ENCODE results near the gene SARS2.
A peak's percentile ranks its signal among the peaks of the same experiment; 100 is the strongest.

The SARS2 gene

DNA sequence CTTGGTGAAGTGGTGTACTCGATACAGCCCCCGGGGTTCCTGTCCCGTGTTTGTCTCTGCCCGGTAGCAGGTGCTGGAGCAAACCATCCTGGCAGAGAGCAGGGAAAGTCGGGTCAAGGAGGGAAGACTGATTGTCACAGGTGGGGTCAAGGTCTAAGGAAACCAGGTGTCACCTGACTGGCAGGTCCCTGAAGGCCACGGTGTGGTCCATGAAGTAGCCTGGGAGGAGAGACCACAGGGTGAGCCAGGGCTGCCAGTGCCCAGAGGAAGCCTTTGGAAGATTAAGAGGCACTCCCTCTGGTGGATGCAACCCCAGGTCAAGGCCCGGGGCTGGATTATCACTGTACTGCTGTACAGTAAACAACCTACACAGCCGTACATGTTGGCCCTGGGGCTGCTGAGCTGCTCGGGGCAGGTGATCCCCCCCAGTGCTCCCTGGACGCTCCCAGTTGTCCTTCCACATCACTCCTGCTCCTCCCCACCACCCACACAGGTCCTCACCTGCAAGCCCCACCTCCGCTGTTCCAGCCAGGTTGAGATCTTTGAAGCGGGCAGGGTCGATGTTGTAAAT, 12.6 kb downstream of the SARS2 start:
- FAIRE-seq (no peak), DNase-seq (ENCODE audit: low spot score) (peak; percentile 4)

DNA sequence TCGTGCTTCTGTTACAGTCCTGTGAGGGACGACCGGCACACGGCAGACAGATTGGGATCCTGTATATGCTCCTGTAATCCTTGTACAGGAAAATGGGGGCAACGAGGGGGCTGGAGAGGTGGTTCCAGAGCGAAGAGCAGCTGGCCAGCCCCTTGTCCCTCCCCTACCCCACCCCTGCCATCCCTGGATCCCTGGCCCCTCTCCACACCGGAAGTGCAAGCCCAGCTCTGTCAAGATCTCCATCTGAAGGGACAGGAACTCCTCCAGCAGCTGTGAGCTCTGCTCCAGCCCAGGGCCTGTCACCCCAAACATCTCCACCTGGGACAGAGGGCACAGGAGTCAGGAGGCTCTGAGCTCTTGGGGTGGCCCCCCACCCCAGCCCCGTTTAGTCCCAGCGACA, 13.0 kb downstream of the SARS2 start:
- DNase-seq (ENCODE audit: low spot score) (no peak), FAIRE-seq (no peak)

DNA sequence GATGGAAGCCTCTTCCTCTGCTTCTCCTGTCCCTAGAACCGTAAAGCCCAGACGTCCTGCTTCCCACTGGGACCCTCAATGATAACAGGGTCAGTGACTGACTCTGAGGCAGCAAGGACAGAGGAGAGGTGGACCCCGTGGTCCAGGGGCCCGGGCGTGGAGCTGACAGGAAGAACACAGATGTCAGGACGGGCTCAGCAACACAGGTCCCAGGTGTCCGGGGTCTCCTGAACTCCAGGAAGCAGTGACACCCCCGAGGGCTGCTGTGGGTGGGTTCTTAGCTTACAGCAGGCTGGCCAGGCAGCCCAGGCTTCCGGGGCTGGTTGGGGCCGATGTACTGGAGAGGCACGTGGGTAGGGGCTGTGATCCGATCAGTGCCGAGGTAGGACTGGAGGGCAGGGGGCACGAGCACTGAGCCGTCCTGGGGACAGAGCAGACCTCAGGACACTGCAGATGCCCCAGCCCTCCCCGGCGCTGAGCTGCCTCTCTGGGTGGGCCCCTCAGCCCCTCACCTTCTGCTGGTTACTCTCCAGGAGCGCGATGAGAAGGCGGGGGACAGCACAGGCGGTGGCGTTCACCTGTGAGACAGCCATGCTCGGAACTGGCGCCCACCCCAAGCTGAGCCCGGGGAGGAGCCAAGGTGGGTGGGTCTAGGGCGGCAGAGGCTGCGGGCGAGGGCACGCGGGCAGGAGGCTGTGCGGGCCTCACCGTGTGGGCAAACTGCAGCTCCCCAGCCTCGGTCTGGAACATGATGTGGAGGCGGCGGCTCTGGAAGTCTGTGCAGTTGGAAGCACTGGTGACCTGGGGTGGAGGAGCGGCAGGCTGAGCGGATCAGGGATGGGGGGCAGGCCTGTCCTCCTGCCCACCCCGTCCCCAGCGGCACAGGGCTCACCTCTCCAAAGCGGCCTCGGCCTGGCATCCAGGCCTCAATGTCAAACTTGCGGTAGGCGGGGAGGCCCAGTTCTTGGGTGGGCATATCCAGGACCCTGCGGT, 14.9 kb downstream of the SARS2 start:
- DNase-seq (ENCODE audit: low spot score) (no peak), FAIRE-seq (no peak)

DNA sequence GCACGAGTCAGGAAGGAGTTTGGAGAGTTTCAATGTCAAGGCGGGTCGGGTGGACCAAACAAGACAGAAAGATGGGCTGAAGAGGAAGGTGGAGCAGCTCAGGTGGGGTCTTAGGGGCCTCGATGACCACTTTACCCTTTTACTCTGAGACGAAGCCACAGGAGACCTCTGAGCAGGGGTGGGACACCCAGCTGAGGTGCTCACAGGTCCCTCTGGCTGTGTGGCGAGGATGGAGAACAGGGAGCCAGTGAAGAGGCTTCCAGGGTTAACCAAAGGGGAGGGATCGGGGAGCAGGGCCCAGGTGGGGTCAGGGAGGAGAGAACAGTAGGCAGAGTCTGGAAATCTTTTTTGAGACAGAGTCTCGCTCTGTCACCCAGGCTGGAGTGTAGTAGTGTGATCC, 16.6 kb downstream of the SARS2 start:
- DNase-seq (ENCODE audit: low spot score) (no peak), FAIRE-seq (no peak)

DNA sequence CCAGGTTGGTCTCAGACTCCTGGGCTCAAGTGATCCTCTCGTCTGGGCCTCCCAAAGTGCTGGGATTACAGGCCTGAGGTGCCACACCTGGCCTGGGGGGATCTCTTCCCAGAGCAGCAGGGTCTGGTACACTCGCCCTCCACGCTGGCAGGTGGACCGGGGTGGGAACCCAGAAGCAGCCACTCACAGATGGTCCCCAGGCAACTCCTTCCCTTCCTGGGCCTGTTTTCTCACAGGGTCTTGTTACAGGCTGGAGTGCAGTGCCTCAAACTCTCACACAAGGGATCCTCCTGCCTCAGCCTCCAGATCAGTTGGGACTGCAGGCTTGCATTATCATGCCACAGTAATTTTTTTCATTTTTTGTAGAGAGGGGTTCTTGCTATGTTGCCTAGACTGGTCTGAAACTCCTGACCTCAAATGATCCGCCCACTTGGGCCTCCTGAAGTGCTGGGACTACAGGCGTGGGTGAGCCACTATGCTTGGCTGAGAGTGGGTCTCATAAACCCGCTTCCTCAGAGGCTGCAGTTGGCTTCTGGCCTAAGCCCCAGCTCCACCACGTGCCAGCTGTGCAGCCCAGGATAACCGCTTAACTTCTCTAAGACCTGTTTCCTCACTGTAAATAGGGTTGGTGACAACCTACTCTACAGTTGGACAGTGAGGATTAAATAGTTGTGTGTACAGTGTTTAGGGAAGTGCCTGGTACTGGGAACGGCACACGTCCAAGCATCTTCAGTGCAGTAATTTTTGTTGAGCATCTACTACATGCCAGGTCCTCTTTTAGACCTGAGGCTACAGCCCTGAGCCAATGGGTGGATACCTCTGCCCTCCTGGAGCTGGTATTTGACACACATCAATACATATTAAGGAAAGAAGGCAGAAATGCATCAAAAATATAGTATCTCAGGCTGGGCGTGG, 17.7 kb downstream of the SARS2 start:
- FAIRE-seq, result no peak
- no peak for DNase-seq (ENCODE audit: low spot score)

DNA sequence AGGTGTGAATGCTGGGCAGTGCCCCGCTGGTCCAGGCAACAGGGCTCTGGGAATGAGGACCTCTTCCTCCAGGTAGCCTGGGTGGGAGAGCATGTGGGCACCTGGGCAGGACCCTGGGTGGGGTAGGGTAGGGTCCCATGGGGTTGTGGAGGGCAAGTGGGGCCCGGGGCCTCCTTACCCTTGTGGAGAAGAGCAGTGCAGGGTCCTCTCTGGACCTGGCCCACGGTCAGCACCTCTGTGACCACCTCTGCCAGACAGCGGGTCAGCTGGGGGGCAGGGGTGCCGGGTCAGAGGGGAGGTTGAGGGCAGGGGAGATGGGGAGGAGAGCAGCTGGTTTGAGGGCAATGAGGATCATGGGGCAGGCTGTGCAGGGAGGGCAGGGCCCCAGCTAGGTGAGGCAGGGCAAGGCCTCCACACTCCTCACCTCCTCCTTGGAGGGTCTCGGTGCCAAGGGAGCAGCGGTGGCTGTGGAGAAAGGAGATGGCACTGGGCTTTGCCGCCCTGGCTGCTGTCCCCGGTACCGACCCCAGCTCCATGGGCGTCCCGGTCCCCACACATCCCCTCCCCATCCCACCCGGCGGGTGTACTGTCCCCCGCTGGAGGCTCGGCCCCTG, 19.1 kb downstream of the SARS2 start:
- FAIRE-seq (no peak), DNase-seq (ENCODE audit: low spot score) (no peak)

DNA sequence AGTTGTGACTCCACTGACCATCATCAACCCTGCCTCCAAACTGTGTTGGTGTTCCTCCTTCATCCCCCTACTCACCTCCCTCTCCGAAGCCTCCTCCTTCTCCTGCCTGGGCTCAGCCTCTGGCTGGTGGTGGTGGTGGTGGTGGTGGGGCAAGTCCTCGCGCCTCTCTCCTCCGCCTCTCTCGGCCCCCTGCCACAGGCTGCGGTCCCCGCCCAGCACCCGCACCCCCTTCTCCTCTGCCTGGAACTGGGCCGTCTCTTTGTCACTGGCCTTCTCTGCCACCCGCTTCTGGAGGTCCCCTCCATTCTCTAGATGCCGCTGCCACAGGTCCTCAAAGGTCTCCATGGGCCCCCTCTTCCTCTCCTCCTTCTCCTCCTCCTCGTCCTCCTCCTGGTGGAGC, 20.1 kb downstream of the SARS2 start:
- DNase-seq (ENCODE audit: low spot score), result no peak
- FAIRE-seq, result no peak

DNA sequence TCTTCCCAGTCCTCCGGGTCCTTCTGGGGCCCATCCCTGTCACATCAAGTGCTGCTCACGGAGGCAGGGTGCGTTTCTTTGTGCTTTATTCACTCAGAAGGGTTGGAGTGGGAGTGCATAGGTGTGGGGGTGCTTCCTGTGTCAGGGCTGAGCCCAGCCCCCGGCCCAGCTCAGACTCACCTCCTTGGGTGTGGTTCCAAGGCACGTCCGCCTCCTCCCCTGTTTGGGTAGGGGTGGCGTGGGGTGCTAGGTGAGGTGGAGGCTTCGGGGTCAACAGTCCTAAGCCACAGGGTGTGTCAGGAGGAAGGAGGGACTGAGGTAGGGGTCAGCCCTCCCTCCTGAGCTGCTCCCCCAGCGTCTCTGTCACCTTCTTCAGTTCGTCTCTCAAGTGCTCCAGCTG, 21.7 kb downstream of the SARS2 start:
- FAIRE-seq (no peak), DNase-seq (ENCODE audit: low spot score) (no peak)

DNA sequence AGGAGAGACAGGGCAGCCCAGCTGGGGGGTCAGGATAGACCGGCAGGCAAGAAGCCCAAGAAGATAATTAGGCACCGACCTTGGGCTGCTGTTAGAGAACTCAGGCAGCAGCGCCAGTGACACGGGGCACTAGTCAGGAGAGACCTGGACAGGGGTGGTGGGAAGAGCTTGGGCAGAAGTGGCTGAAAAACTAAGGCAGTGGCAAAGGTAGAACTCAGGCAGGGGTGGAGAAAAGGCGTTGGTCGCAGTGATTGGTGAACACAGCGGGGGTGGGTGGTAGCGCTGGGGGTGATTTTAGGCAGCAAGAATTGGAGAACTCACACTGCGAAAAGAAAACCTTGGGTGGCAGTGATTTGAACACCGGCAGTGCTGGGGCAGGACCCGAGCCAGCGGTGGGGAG, 22.9 kb downstream of the SARS2 start:
- DNase-seq (ENCODE audit: low spot score), result no peak
- no peak for FAIRE-seq

DNA sequence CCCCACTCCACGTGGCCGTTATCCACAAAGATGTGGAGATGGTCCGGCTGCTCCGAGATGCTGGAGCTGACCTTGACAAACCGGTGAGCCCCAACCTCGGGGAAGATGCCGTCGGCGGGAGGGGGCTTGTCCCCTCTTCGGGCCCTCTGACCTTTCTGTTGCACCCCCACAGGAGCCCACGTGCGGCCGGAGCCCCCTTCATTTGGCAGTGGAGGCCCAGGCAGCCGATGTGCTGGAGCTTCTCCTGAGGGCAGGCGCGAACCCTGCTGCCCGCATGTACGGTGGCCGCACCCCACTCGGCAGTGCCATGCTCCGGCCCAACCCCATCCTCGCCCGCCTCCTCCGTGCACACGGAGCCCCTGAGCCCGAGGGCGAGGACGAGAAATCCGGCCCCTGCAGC, 23.3 kb downstream of the SARS2 start:
- no peak for DNase-seq (ENCODE audit: low spot score)
- no peak for FAIRE-seq

DNA sequence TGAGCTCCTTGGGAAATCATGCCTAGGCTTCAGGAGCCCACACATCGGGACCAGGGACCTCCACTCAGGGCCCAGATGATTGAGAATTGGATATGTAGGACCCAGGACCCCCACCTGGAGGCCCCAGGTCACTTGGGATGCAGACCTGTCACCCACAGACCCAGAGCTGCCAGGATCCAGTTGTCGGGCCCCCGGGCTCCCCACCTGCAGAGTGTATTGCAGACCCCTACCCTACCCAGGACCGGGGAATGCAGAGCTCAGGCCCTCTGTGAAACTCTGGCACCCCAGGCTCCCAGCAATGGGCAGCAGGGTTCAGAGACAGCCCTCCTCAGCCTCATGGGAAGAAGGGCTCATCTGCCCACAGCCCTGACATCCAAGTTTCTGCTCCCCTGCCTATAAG, 24.9 kb downstream of the SARS2 start:
- FAIRE-seq, result no peak
- DNase-seq (ENCODE audit: low spot score), result no peak

DNA sequence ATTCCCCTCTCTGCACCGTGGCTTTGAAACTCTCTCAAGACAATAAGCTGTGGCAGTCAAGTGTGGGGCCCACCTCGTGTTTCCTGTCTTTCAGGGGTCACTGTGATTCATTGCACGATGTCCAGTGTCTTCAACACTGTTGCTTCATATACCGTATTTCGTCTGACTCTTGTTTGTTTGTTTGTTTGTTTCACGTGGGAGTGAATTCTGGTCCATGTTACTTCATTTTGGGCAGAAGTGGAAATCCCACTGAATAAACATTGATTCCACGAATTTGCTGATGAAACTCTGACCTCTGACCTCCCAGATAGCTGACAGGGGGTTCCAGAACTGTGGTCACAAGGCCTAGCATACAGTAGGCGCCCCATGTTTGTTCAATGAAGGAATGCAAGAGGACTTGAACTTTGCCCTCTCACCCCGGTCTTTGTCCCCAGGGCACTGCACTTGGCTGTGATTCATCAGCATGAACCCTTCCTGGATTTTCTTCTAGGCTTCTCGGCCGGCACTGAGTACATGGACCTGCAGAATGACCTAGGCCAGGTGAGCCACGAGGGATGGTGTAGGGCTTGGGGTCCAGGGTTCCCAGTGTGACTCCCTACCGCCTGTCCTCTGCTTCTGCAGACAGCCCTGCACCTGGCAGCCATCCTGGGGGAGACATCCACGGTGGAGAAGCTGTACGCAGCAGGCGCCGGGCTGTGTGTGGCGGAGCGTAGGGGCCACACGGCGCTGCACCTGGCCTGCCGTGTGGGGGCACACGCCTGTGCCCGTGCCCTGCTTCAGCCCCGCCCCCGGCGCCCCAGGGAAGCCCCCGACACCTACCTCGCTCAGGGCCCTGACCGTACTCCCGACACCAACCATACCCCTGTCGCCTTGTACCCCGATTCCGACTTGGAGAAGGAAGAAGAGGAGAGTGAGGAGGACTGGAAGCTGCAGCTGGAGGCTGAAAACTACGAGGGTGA, 25.7 kb downstream of the SARS2 start:
- no peak for DNase-seq (ENCODE audit: low spot score)
- FAIRE-seq, result no peak

DNA sequence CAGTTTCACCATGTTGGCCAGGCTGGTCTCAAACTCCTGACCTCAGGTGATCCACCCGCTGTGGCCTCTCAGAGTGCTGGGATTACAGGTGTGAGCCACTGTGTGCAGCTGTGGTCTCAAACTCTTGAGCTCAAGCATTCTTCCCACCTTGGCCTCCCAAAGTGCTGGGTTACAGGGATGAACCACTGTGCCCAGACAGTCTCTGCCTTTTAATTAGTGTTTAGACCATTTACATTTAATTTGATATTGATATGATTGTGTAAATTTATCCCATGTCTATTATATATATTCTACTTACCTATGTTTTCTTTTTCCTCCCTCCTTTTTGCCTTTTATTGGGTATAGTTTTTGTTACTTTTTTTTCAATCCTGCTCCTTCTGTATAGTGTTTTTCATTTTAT, 28.9 kb downstream of the SARS2 start:
- no peak for FAIRE-seq

DNA sequence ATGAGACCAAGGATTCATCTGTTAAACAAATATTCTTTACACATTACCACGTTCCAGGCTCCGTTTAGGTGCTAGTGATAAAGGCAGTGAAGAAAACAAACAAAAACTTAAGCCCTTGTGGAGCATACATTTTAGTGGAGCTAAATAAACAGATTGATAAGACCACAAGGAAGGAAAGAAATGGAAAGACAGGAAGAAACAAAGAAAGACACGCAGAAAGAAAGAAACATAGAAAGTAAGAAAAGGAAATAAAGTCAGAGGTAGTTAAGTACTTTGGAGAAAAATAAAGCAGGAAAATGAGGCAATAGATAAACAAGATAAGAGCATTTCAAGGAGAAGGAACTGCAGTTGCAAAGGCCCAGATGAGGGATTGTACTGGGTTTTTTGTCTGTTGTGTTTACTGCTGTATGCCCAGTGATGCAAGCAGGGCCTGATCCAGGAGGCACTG, 29.8 kb downstream of the SARS2 start:
- FAIRE-seq (no peak), DNase-seq (ENCODE audit: low spot score) (no peak)

More for the DNA sequence above, 28.9 kb downstream of the SARS2 start:
- DNase-seq (ENCODE audit: low spot score), result no peak

DNA sequence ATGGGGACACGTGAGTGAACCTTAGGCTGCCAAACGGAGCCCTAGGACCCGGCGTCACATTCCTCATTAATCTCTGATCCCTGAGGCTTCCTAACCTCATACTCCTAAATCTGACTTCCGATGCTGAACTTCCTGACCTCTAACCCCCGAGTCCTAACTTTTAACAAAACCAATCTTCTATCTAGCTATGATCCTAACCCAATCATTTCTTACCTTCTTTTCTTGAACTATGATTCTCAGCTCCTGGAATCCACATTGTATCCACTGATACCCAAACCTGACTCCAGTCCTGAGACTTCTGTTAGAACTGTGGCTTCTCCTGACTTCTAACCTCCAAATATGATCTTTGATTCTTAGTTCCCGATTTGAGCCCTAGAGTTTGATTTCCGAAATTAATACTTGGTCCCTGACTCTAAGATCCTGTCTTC, 30.3 kb downstream of the SARS2 start:
- peak; percentile 8 for DNase-seq (ENCODE audit: low spot score)
- FAIRE-seq, result no peak

DNA sequence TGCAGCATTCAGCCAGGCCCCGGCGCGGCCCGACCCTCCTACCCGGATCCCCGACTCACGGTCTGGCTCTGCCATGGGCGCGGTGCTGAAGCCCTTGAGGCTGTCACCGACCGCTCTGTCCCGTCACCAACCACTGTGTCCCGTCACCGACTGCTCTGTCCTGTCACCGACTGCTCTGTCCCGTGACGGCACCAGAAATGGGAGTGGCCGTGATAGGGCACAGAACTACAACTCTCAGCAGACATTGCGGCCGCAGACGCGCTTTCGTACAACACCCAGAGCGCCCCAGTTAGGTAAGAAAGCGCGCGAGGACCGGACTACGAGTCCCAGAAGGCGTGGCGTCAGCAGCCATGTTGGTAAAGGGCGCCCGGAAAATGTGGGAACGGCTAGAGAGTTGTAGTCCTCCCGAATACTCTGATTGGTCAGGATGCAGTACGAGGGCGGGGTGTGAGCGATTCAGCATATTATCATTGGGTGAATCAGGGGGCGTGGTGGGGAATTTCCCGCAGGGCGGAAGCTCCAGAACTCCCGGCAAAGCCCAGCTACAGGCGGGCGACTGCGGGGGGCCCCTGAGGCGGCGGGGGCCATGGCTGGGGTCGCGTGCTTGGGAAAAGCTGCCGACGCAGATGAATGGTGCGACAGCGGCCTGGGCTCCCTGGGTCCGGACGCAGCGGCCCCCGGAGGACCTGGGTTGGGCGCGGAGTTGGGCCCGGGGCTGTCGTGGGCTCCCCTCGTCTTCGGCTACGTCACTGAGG, 30.9 kb downstream of the SARS2 start, which contains the start of the genes NFKBIB and SIRT2:
TSS of gene NFKBIB (plus strand) at position 523 of the 755 bp plus-strand sequence. CDS start at position 587, 64 bp downstream.
TSS of gene SIRT2 (minus strand) at position 172 of the 755 bp plus-strand sequence. CDS start at position 75, 97 bp downstream.
- FAIRE-seq (peak; percentile 89), DNase-seq (ENCODE audit: low spot score) (peak; percentile 97)

DNA sequence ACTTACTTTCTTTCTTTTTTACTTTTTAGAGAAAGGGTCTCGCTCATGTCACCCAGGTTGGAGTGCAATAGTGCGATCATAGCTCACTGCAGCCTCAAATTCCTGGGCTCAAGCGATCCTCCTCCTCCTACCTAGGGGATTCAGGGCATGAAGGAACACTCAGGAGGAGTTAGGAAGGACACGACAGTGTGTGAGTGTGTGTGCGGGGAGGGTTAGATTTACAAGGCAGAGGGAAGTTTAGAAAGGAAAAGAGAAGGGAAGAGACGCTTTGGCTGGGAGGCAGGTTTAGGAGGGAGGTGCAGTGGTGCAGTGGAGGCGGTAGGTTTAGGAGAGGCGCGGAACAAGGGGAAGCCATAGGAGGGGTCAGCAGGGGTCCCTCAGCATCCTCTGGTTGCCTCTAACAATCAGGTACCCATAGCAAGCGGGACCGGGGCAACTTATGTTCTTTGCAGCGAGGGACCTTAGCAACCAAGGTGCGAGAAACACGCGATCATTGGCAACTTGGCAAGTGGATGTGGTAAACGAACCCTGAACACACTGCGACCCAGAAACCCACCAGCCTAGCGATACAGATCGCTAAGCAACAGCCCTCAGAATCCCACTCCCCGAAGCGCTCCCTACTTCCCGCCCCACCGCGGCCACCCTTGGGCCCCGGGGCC, 31.6 kb downstream of the SARS2 start:
- FAIRE-seq (no peak), DNase-seq (ENCODE audit: low spot score) (no peak)

DNA sequence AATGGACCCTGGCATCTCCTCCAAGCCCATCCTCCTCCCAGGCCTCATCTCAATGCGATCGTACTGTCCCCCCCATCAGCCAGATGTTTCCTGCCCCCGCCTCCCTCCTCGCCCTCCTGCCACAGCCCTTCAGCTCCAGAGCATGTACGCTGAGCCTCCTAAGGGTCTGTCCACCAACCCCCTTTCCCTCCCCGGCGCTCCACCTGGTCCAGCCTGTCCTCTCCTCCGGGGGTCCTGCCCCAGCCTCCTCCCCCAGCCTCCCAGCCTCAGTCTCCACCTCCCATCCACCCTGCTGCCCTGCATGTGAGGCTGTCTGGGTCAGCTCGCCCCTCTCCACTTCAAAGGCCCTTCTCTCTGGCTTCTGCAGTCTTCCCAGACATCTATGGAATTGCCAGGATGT, 35.6 kb downstream of the SARS2 start:
- FAIRE-seq (no peak), DNase-seq (ENCODE audit: low spot score) (no peak)

Measured in RCC 7860 (cell line).